ES-I3 (cell line): ENCODE results near the gene ZNF318.
"Not testable (repeated sequence)": the region's sequence is repeated elsewhere in the genome, so short reads cannot be mapped to it uniquely, and the experiment has no call there.

Experiments
- H3K36me3 ChIP-seq: 2 replicates; pipeline ENCODE4 v1.6.1; 2013; ENCODE audit warnings: mild to moderate bottlenecking, low read length, control low read depth, moderate library complexity; ENCODE audit not compliant: insufficient read depth
- H3K4me1 ChIP-seq: 2 replicates; pipeline ENCODE4 v1.6.1; 2013; ENCODE audit warnings: mild to moderate bottlenecking, control low read depth, low read length; ENCODE audit not compliant: insufficient read depth
- H3K9ac ChIP-seq: 2 replicates; pipeline ENCODE4 v1.6.1; 2013; ENCODE audit warnings: low read depth, mild to moderate bottlenecking, low read length, moderate library complexity
- H3K9me3 ChIP-seq: 2 replicates; pipeline ENCODE4 v1.6.1; 2013; ENCODE audit warnings: mild to moderate bottlenecking, low read length, moderate library complexity; ENCODE audit not compliant: control insufficient read depth, insufficient read depth

ZNF318 gene

GRCh38 chr6:43369174-43370002 is at the start of gene ZNF318:
TSS of gene ZNF318 (minus strand) at chr6:43369647. CDS start at chr6:43369365, 282 bp downstream.
- H3K36me3 ChIP-seq, result peaks cover under 1% of the 10 kb centered on the region; the same call in 1 of the 2 replicates
- H3K9me3 ChIP-seq, result no peaks in the 10 kb centered on the region
- H3K9ac ChIP-seq, result peak within 1 kb of the TSS; percentile 84
- peaks cover 11% of the 10 kb centered on the region; the same call in 1 of the 2 replicates for H3K4me1 ChIP-seq

- Histone ChIP-seq H3K9ac (no peak overlapping the region), H3K4me1 (no peaks in the 10 kb centered on the region), H3K36me3 (no peaks in the 10 kb centered on the region), H3K9me3 (peaks cover 4% of the 10 kb centered on the region)
These were observed 47.5 kb upstream of the ZNF318 start for GRCh38 chr6:43416935-43417334.

- H3K9ac ChIP-seq, H3K9me3 ChIP-seq, H3K36me3 ChIP-seq, H3K4me1 ChIP-seq: not testable (repeated sequence)
These were observed 45.8 kb upstream of the ZNF318 start for GRCh38 chr6:43415275-43415674.

GRCh38 chr6:43413002-43413401 is 43.6 kb upstream of the ZNF318 start:
- H3K36me3 ChIP-seq, result no peaks in the 10 kb centered on the region
- peaks cover 4% of the 10 kb centered on the region; the same call in 1 of the 2 replicates for H3K9me3 ChIP-seq
- H3K4me1 ChIP-seq, result no peaks in the 10 kb centered on the region
- no peak overlapping the region for H3K9ac ChIP-seq

GRCh38 chr6:43412541-43412940 is 43.1 kb upstream of the ZNF318 start:
- Histone ChIP-seq H3K36me3 (no peaks in the 10 kb centered on the region), H3K4me1 (no peaks in the 10 kb centered on the region), H3K9ac (no peak overlapping the region), H3K9me3 (peaks cover 4% of the 10 kb centered on the region; the same call in 1 of the 2 replicates)

- H3K9me3 ChIP-seq, H3K9ac ChIP-seq, H3K4me1 ChIP-seq, H3K36me3 ChIP-seq: not testable (repeated sequence)
These were observed 41.3 kb upstream of the ZNF318 start for GRCh38 chr6:43410776-43411175.

GRCh38 chr6:43408259-43408658 is 38.8 kb upstream of the ZNF318 start:
- Histone ChIP-seq H3K36me3 (no peaks in the 10 kb centered on the region), H3K4me1 (no peaks in the 10 kb centered on the region), H3K9me3 (peaks cover 4% of the 10 kb centered on the region; the same call in 1 of the 2 replicates), H3K9ac (no peak overlapping the region)

- no peak overlapping the region for H3K9ac ChIP-seq
- no peaks in the 10 kb centered on the region for H3K9me3 ChIP-seq
- H3K36me3 ChIP-seq, result no peaks in the 10 kb centered on the region
- no peaks in the 10 kb centered on the region for H3K4me1 ChIP-seq
These were observed 37.8 kb upstream of the ZNF318 start for GRCh38 chr6:43407296-43407695.

- H3K9ac ChIP-seq, result no peak overlapping the region
- no peaks in the 10 kb centered on the region for H3K4me1 ChIP-seq
- no peaks in the 10 kb centered on the region for H3K36me3 ChIP-seq
- no peaks in the 10 kb centered on the region for H3K9me3 ChIP-seq
These were observed 35.9 kb upstream of the ZNF318 start for GRCh38 chr6:43405354-43405753.

- H3K4me1 ChIP-seq, result no peaks in the 10 kb centered on the region
- no peaks in the 10 kb centered on the region for H3K36me3 ChIP-seq
- no peak overlapping the region for H3K9ac ChIP-seq
- no peaks in the 10 kb centered on the region for H3K9me3 ChIP-seq
These were observed 33.4 kb upstream of the ZNF318 start for GRCh38 chr6:43402820-43403219.

- H3K9me3 ChIP-seq, result no peaks in the 10 kb centered on the region
- no peak overlapping the region for H3K9ac ChIP-seq
- no peaks in the 10 kb centered on the region for H3K36me3 ChIP-seq
- H3K4me1 ChIP-seq, result no peaks in the 10 kb centered on the region
These were observed 32.3 kb upstream of the ZNF318 start for GRCh38 chr6:43401730-43402129.

GRCh38 chr6:43399932-43400487 is 30.6 kb upstream of the ZNF318 start:
- H3K9ac ChIP-seq, result no peak overlapping the region
- H3K36me3 ChIP-seq, result no peaks in the 10 kb centered on the region
- no peaks in the 10 kb centered on the region for H3K4me1 ChIP-seq
- no peaks in the 10 kb centered on the region for H3K9me3 ChIP-seq

- H3K9me3 ChIP-seq, result no peaks in the 10 kb centered on the region; the same call in 1 of the 2 replicates
- H3K9ac ChIP-seq, result no peak overlapping the region
- H3K36me3 ChIP-seq, result no peaks in the 10 kb centered on the region
- H3K4me1 ChIP-seq, result no peaks in the 10 kb centered on the region
These were observed 27.1 kb upstream of the ZNF318 start for GRCh38 chr6:43396408-43397149.

GRCh38 chr6:43395776-43396175 is 26.3 kb upstream of the ZNF318 start:
- Histone ChIP-seq H3K9ac (no peak overlapping the region), H3K4me1 (no peaks in the 10 kb centered on the region), H3K36me3 (no peaks in the 10 kb centered on the region), H3K9me3 (no peaks in the 10 kb centered on the region; the same call in 1 of the 2 replicates)
